ENCODE measurements around the gene LRIT3. TPM values are rescaled to one million over a fixed set of nuclear protein-coding genes. Genes with fewer than 3 reads are reported as not detected.

Gene LRIT3
- total and polyA plus RNA-seq, 4 donors: 0.03 to 0.08 (median 0.07) TPM; not detected in 1

- 96% methylated on average over 6 of the region's 6 CpGs for WGBS
- H3K4me3 ChIP-seq (ENCODE audit: low read depth in 1 of 3, low read length in 3 of 3): no peak overlapping the region
- no peaks in the 10 kb centered on the region for H3K27me3 ChIP-seq (ENCODE audit: control insufficient read depth in 4 of 4, insufficient read depth in 4 of 4, low read length in 3 of 4)
These were observed 25.2 kb downstream of the LRIT3 start for GRCh38 chr4:109872950-109873656.

GRCh38 chr4:109873791-109874514 lies 26.0 kb downstream of the LRIT3 start:
- TF ChIP-seq ZBTB33 (IDR thresholded peaks at IDR 0.05) (no peak), YY1 (IDR thresholded peaks at IDR 0.05) (no peak), TAF1 (conservative IDR thresholded peaks at IDR 0.05) (no peak), GABPA (IDR thresholded peaks at IDR 0.05 in 1 of 2, conservative IDR thresholded peaks at IDR 0.05 in 1 of 2) (no peak), MAX (IDR thresholded peaks at IDR 0.05) (no peak), RXRA (IDR thresholded peaks at IDR 0.05) (no peak)
- Histone ChIP-seq H3K4me1 (ENCODE audit: control insufficient read depth in 4 of 4, insufficient read depth in 4 of 4, low read length in 3 of 4) (no peaks in the 10 kb centered on the region), H3K4me3 (ENCODE audit: low read depth in 1 of 3, low read length in 3 of 3) (no peak overlapping the region), H3K36me3 (ENCODE audit: control insufficient read depth in 4 of 4, insufficient read depth in 3 of 4, low read depth in 1 of 4, low read length in 3 of 4) (no peaks in the 10 kb centered on the region), H3K9me3 (ENCODE audit: control insufficient read depth in 4 of 4, low read length in 3 of 4) (no peaks in the 10 kb centered on the region), H3K27me3 (ENCODE audit: control insufficient read depth in 4 of 4, insufficient read depth in 4 of 4, low read length in 3 of 4) (no peaks in the 10 kb centered on the region), H3K27ac (ENCODE audit: low read depth in 1 of 2, low read length in 2 of 2) (no peak overlapping the region), H3K9ac (ENCODE audit: low read depth in 1 of 2, low read length in 2 of 2) (no peak overlapping the region)
- no peak for DNase-seq (ENCODE audit: low spot score)
- WGBS: 67% methylated on average over 11 of the region's 11 CpGs

More at GRCh38 chr4:109872950-109873656, 25.2 kb downstream of the LRIT3 start:
- Histone ChIP-seq H3K36me3 (ENCODE audit: control insufficient read depth in 4 of 4, insufficient read depth in 3 of 4, low read depth in 1 of 4, low read length in 3 of 4) (no peaks in the 10 kb centered on the region), H3K9ac (ENCODE audit: low read depth in 1 of 2, low read length in 2 of 2) (no peak overlapping the region), H3K4me1 (ENCODE audit: control insufficient read depth in 4 of 4, insufficient read depth in 4 of 4, low read length in 3 of 4) (no peaks in the 10 kb centered on the region), H3K9me3 (ENCODE audit: control insufficient read depth in 4 of 4, low read length in 3 of 4) (no peaks in the 10 kb centered on the region), H3K27ac (ENCODE audit: low read depth in 1 of 2, low read length in 2 of 2) (no peak overlapping the region)
- TF ChIP-seq YY1 (IDR thresholded peaks at IDR 0.05) (no peak), JUND (IDR thresholded peaks at IDR 0.05) (no peak), FOXA2 (IDR thresholded peaks at IDR 0.05) (no peak), REST (IDR thresholded peaks at IDR 0.05) (no peak), EGR1 (IDR thresholded peaks at IDR 0.05; ENCODE audit: low read depth in 2 of 2) (no peak), ZBTB33 (IDR thresholded peaks at IDR 0.05) (no peak)
- DNase-seq (ENCODE audit: low spot score): no peak

All from liver (tissue), 9 donors.